Measurements from ENCODE around the gene CD247. TPM values are rescaled to one million over a fixed set of nuclear protein-coding genes. Genes with fewer than 3 reads are reported as not detected.
A peak's percentile ranks its signal among the peaks of the same experiment; 100 is the strongest.

Gene CD247
- total RNA-seq, 1 experiment from 2014 or later: not detected

GRCh38 chr1:167520711-167521206 is 2.4 kb upstream of the CD247 start:
- no peak for DNase-seq
- ATAC-seq: no peak

GRCh38 chr1:167517535-167518330 is 596 bp downstream of the CD247 start:
- Histone ChIP-seq H3K27me3 (ENCODE audit: low read length) (peaks cover 14% of the 10 kb centered on the region; the same call in 1 of the 2 replicates), H3K4me2 (ENCODE audit: low read length) (no peak overlapping the region), H4K20me1 (ENCODE audit: low read length) (no peaks in the 10 kb centered on the region), H2AFZ (ENCODE audit: low read length) (peak overlapping the region; percentile 49; the same call in 1 of the 2 replicates), H3K36me3 (ENCODE audit: low read depth, low read length) (no peaks in the 10 kb centered on the region), H3K9me3 (ENCODE audit: low read length) (no peaks in the 10 kb centered on the region), H3K4me1 (ENCODE audit: insufficient read depth, low read length) (no peaks in the 10 kb centered on the region), H3K4me3 (ENCODE audit: low read length) (no peak overlapping the region), H3K79me2 (ENCODE audit: low read length) (no peaks in the 10 kb centered on the region), H3K27ac (ENCODE audit: low read length) (no peak overlapping the region), H3K9me2 (replicated peaks; ENCODE audit: low read length) (no peaks in the 10 kb centered on the region), H3F3A (ENCODE audit: low read length, unreplicated experiment) (no peaks in the 10 kb centered on the region), H3K9ac (ENCODE audit: low read length) (no peak overlapping the region)
- peak; percentile 37; the same call in 1 of the 2 replicates for ATAC-seq
- peak; percentile 34 for DNase-seq
- BruUV-seq (replicated peaks): no TSS peak
- intact Hi-C loops (cut with micrococcal nuclease): no loop called here
- CTCF ChIA-PET: no interaction called here
- no peak for TF ChIP-seq EZH2phosphoT487 (IDR thresholded peaks at IDR 0.05; ENCODE audit: borderline replicate concordance, low read length)
- TF ChIP-seq CTCF (conservative IDR thresholded peaks at IDR 0.05; ENCODE audit: low read depth, low read length): no peak
- TF ChIP-seq EZH2 (IDR thresholded peaks at IDR 0.05; ENCODE audit: low read length, unreplicated experiment): no peak
- POLR2A ChIA-PET (ENCODE audit: unreplicated experiment): no interaction called here

More at GRCh38 chr1:167520711-167521206, 2.4 kb upstream of the CD247 start:
- H3K79me2 ChIP-seq (ENCODE audit: low read length): no peaks in the 10 kb centered on the region
- no peak overlapping the region for H3K9ac ChIP-seq (ENCODE audit: low read length)
- H3K36me3 ChIP-seq (ENCODE audit: low read depth, low read length): no peaks in the 10 kb centered on the region
- no peaks in the 10 kb centered on the region for H3K4me1 ChIP-seq (ENCODE audit: insufficient read depth, low read length)
- no peak overlapping the region for H3K27ac ChIP-seq (ENCODE audit: low read length)
- BruUV-seq (replicated peaks): no TSS peak
- H3F3A ChIP-seq (ENCODE audit: low read length, unreplicated experiment): no peaks in the 10 kb centered on the region
- H2AFZ ChIP-seq (ENCODE audit: low read length): no peak overlapping the region
- H3K27me3 ChIP-seq (ENCODE audit: low read length): peaks cover 11% of the 10 kb centered on the region; the same call in 1 of the 2 replicates
- no peaks in the 10 kb centered on the region for H3K9me3 ChIP-seq (ENCODE audit: low read length)
- no peak for TF ChIP-seq EZH2phosphoT487 (IDR thresholded peaks at IDR 0.05; ENCODE audit: borderline replicate concordance, low read length)
- no peak for TF ChIP-seq CTCF (conservative IDR thresholded peaks at IDR 0.05; ENCODE audit: low read depth, low read length)
- TF ChIP-seq EZH2 (IDR thresholded peaks at IDR 0.05; ENCODE audit: low read length, unreplicated experiment): no peak
- no peak overlapping the region for H3K4me2 ChIP-seq (ENCODE audit: low read length)
- no peaks in the 10 kb centered on the region for H3K9me2 ChIP-seq (replicated peaks; ENCODE audit: low read length)
- ChIA-PET CTCF (no interaction called here), POLR2A (ENCODE audit: unreplicated experiment) (no interaction called here)
- no peaks in the 10 kb centered on the region for H4K20me1 ChIP-seq (ENCODE audit: low read length)
- H3K4me3 ChIP-seq (ENCODE audit: low read length): no peak overlapping the region
- intact Hi-C loops (cut with micrococcal nuclease): no loop called here
